ENCODE results near the gene NPAS2.

Gene NPAS2

DNA sequence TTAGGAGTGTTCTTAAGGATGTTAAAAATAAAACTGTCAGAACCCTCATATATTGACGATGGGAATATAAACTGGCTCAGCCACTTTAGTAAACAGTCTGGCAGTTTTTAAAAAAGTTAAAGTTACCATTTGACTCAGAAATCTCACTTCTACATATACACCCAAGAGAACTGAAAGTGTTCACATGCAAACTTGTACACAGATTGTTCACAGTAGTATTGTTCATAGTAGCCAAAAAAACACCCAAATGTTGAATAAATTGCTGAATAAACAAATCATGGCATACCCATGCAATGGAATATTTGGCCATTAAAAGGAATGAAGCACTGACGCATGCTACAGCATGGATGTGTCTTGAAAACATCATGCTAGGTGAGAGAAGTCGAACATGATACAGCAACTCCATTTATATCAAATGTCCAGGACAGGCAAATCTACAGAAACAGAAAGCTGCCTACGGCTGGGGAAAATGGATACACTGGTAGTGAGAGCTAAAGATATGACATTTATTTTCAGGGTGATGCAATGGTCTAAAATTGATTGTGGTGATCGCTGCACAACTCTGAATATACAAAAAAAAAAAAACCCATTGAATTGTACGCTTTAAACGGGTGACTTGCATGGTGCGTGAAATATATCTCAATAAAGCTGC lies 192.2 kb downstream of the NPAS2 start:
- peak overlapping the region; percentile 76 for H3K27ac ChIP-seq (ENCODE audit: low read length)
- no peaks in the 10 kb centered on the region for H3K9me3 ChIP-seq (ENCODE audit: insufficient read depth, low read length)
- H2AFZ ChIP-seq (ENCODE audit: low read depth, low read length): no peak overlapping the region
- H3K9ac ChIP-seq (ENCODE audit: low read length): no peak overlapping the region
- H3K4me3 ChIP-seq (ENCODE audit: low read length): peak overlapping the region; percentile 34
- TF ChIP-seq, protein P1, sequence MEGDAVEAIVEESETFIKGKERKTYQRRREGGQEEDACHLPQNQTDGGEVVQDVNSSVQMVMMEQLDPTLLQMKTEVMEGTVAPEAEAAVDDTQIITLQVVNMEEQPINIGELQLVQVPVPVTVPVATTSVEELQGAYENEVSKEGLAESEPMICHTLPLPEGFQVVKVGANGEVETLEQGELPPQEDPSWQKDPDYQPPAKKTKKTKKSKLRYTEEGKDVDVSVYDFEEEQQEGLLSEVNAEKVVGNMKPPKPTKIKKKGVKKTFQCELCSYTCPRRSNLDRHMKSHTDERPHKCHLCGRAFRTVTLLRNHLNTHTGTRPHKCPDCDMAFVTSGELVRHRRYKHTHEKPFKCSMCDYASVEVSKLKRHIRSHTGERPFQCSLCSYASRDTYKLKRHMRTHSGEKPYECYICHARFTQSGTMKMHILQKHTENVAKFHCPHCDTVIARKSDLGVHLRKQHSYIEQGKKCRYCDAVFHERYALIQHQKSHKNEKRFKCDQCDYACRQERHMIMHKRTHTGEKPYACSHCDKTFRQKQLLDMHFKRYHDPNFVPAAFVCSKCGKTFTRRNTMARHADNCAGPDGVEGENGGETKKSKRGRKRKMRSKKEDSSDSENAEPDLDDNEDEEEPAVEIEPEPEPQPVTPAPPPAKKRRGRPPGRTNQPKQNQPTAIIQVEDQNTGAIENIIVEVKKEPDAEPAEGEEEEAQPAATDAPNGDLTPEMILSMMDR (IDR thresholded peaks at IDR 0.05; ENCODE audit: low read depth, low read length): no peak
- TF ChIP-seq EZH2phosphoT487 (IDR thresholded peaks at IDR 0.05; ENCODE audit: low read depth): 0 out of 2 replicates have a peak, but pooled peaks have one; percentile 28
- H3K27me3 ChIP-seq (ENCODE audit: low read depth, low read length): no peaks in the 10 kb centered on the region
- peak overlapping the region; percentile 73 for H3K4me2 ChIP-seq (ENCODE audit: low read length)
- H3K36me3 ChIP-seq (replicated peaks; ENCODE audit: low read depth, low read length): peaks cover 51% of the 10 kb centered on the region
- peaks cover 29% of the 10 kb centered on the region for H3K4me1 ChIP-seq (ENCODE audit: low read length)
- peaks cover 29% of the 10 kb centered on the region for H3K79me2 ChIP-seq (ENCODE audit: low read length)
- H4K20me1 ChIP-seq (ENCODE audit: insufficient read depth, low read length): peaks cover 60% of the 10 kb centered on the region

DNA sequence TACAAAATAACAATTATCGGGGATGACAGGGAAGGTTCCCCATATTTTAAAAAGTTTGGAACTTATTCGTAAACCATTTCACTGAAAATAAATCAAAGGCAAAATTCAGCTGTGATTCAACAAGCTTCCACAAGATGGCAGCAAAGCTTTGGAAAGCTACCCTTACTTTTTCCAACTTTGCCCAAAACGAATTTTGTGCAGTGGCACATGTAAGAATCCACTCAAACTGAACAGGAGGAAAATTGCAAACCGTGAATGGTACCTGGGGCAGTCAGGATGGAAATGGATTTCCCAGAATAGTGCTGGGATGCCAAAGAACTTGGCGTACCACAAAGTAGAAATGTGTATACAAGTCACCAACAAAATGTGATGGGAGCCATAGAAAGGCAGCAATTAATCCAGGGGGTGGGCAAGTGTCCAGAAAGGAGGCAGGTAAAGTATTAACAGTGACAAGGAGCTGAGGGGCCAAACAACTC lies 192.8 kb downstream of the NPAS2 start:
- peaks cover 24% of the 10 kb centered on the region for H3K79me2 ChIP-seq (ENCODE audit: low read length)
- no peaks in the 10 kb centered on the region for H3K27me3 ChIP-seq (ENCODE audit: low read depth, low read length)
- H3K4me1 ChIP-seq (ENCODE audit: low read length): peaks cover 29% of the 10 kb centered on the region
- H3K4me3 ChIP-seq (ENCODE audit: low read length): peak overlapping the region; percentile 34
- TF ChIP-seq, protein P1 (IDR thresholded peaks at IDR 0.05; ENCODE audit: low read depth, low read length): peak; percentile 87
- TF ChIP-seq EZH2phosphoT487 (IDR thresholded peaks at IDR 0.05; ENCODE audit: low read depth): no peak
- peak overlapping the region; percentile 73 for H3K4me2 ChIP-seq (ENCODE audit: low read length)
- H3K27ac ChIP-seq (ENCODE audit: low read length): peak overlapping the region; percentile 76
- H3K9me3 ChIP-seq (ENCODE audit: insufficient read depth, low read length): no peaks in the 10 kb centered on the region
- peaks cover 60% of the 10 kb centered on the region for H4K20me1 ChIP-seq (ENCODE audit: insufficient read depth, low read length)
- H3K36me3 ChIP-seq (replicated peaks; ENCODE audit: low read depth, low read length): peaks cover 51% of the 10 kb centered on the region
- no peak overlapping the region for H2AFZ ChIP-seq (ENCODE audit: low read depth, low read length)
- no peak overlapping the region for H3K9ac ChIP-seq (ENCODE audit: low read length)

DNA sequence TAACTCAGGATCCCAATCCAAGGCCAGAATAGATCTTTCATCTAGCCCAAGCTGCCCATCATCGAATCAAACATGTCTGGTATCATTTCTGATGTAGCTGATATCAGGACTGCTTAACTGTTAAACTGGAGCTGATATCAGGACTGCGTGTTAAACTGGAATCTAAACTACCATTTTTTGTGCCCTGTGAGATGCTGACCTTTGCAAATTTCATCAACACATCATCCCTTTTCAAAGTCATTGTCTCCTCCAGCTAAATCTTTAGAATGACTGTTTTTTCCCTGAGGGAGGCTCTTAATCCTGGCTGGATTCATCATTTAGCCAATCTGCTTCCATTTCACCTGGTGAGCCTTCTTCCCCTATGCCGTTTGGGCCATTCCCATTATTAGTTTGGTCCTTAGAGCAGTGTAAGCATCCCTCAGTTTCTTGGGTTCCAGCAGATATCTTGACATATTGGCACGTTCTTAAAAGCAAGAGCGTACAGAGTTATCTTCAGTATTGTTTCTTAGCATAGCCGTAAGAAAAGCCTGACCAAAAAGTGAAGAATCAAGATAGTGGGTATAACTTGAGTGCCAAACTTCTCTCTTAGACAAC lies 194.4 kb downstream of the NPAS2 start:
- H2AFZ ChIP-seq (ENCODE audit: low read depth, low read length): no peak overlapping the region
- H3K79me2 ChIP-seq (ENCODE audit: low read length): peaks cover 17% of the 10 kb centered on the region
- no peak overlapping the region for H3K4me3 ChIP-seq (ENCODE audit: low read length)
- peaks cover 54% of the 10 kb centered on the region for H3K36me3 ChIP-seq (replicated peaks; ENCODE audit: low read depth, low read length)
- H4K20me1 ChIP-seq (ENCODE audit: insufficient read depth, low read length): peaks cover 52% of the 10 kb centered on the region
- H3K4me2 ChIP-seq (ENCODE audit: low read length): no peak overlapping the region
- no peak for TF ChIP-seq EZH2phosphoT487 (IDR thresholded peaks at IDR 0.05; ENCODE audit: low read depth)
- TF ChIP-seq, protein P1 (IDR thresholded peaks at IDR 0.05; ENCODE audit: low read depth, low read length): no peak
- no peaks in the 10 kb centered on the region for H3K27me3 ChIP-seq (ENCODE audit: low read depth, low read length)
- no peak overlapping the region for H3K9ac ChIP-seq (ENCODE audit: low read length)
- H3K4me1 ChIP-seq (ENCODE audit: low read length): peaks cover 29% of the 10 kb centered on the region
- H3K9me3 ChIP-seq (ENCODE audit: insufficient read depth, low read length): no peaks in the 10 kb centered on the region
- no peak overlapping the region for H3K27ac ChIP-seq (ENCODE audit: low read length)

DNA sequence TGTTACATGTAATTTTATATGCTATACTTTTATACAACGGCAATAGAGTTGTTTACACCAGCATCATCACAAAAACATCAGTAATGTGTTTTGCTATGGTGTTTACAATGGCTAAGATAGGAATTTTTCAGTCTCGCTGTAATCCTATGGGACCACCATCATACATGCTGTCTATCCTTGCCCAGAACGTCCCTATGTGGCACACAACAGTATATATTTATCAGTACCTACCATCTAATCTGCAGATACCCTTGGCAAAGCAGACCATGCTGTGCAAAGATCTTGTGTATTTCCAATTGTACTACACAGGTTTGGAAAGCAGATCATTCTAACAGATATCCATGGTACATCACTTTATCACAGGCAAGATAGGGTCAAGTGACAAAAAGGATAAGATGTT lies 197.4 kb downstream of the NPAS2 start:
- H3K27me3 ChIP-seq (ENCODE audit: low read depth, low read length): no peaks in the 10 kb centered on the region
- H3K9ac ChIP-seq (ENCODE audit: low read length): no peak overlapping the region
- H3K79me2 ChIP-seq (ENCODE audit: low read length): peaks cover 11% of the 10 kb centered on the region
- H3K27ac ChIP-seq (ENCODE audit: low read length): no peak overlapping the region
- peaks cover 2% of the 10 kb centered on the region for H3K4me1 ChIP-seq (ENCODE audit: low read length)
- H3K36me3 ChIP-seq (replicated peaks; ENCODE audit: low read depth, low read length): peaks cover 67% of the 10 kb centered on the region
- no peak overlapping the region for H3K4me2 ChIP-seq (ENCODE audit: low read length)
- TF ChIP-seq, protein P1 (IDR thresholded peaks at IDR 0.05; ENCODE audit: low read depth, low read length): no peak
- no peak for TF ChIP-seq EZH2phosphoT487 (IDR thresholded peaks at IDR 0.05; ENCODE audit: low read depth)
- H4K20me1 ChIP-seq (ENCODE audit: insufficient read depth, low read length): peaks cover 40% of the 10 kb centered on the region
- no peak overlapping the region for H3K4me3 ChIP-seq (ENCODE audit: low read length)
- no peaks in the 10 kb centered on the region for H3K9me3 ChIP-seq (ENCODE audit: insufficient read depth, low read length)
- no peak overlapping the region for H2AFZ ChIP-seq (ENCODE audit: low read depth, low read length)
